Ovary (tissue), 9 donors: Measurements from ENCODE around the gene RHCE. TPM values are rescaled to one million over a fixed set of nuclear protein-coding genes. Genes with fewer than 3 reads are reported as not detected.

Experiments
- DNase-seq, 5 donors: peaks; one replicate each; pipeline ENCODE4 v3.0.0-alpha.2; 2019 to 2020
- H3K27ac ChIP-seq, 2 donors: fragments of 200-600 bp; one replicate each; pipeline versions ENCODE4 v1.5.1 to v1.8.0; 2019 to 2022
- H3K27me3 ChIP-seq: fragments of 200-600 bp; one replicate; pipeline ENCODE4 v1.8.0; 2022
- H3K36me3 ChIP-seq: fragments of 200-600 bp; sonication (generic); one replicate; pipeline ENCODE4 v1.5.1; 2019
- H3K4me1 ChIP-seq: one replicate; pipeline ENCODE4 v1.8.1; 2013; ENCODE audit warnings: mild to moderate bottlenecking, moderate library complexity; ENCODE audit not compliant: insufficient read depth
- H3K4me3 ChIP-seq: fragments of 200-600 bp; sonication (generic); one replicate; pipeline ENCODE4 v1.5.1; 2017
- H3K9me3 ChIP-seq, 2 donors: fragments of 200-600 bp in 1 of 2; sonication (generic) in 1 of 2; one replicate each; pipeline versions ENCODE4 v1.5.1 to v1.8.1; 2013 to 2019; ENCODE audit warnings: mild to moderate bottlenecking in 1 of 2, moderate library complexity in 1 of 2
- EP300 ChIP-seq: sonication (generic); formaldehyde crosslinking; IDR thresholded peaks from one replicate; pipeline ENCODE4 v1.6.1; 2017; ENCODE audit warnings: antibody characterized with exemption
- POLR2A ChIP-seq: fragments of 450-650 bp; IDR thresholded peaks from one replicate; pipeline ENCODE4 v1.6.1; 2017; ENCODE audit warnings: antibody characterized with exemption, mild to moderate bottlenecking, moderate library complexity
- WGBS, 3 donors: extraction: QIAGEN DNeasy Blood & Tissue Kit in 1 of 3; methylation state at CpG; one replicate each; pipeline versions ENCODE4 v1.1.5 to v1.1.7; 2013 to 2017; 5-methylcytosine and 5-hydroxymethylcytosine counted together
- intact Hi-C, 4 donors: fragments of 100-400 bp; cut with DNase I; formaldehyde crosslinking; loops; one replicate each; pipeline versions ENCODE4 v1.11.0 to v1.15.1; 2022 to 2023
- polyA plus RNA-seq, 2 donors: library from polyadenylated mRNA; stranded (reverse); fragments of 200-250 nt in 1 of 2; fragments of 350-450 nt in 1 of 2; fragmentation: Illumina TruSeq in 1 of 2; extraction: RNeasy Lipid Tissue Mini Kit (QIAGEN cat#74804) in 1 of 2; gene quantifications; one replicate each; pipeline ENCODE4 v1.2.3, GENCODE V29; 2013 to 2014
- total RNA-seq, 7 donors: library from RNA; depleted of rRNA in 2 of 7; stranded (reverse); fragments of >200 nt in 2 of 7; fragmentation: NEBNext Ultra II Directional in 3 of 7; extraction: Animal tissue kit (Norgen Biotek cat#: 25700) in 3 of 7; gene quantifications; one replicate each; pipeline versions ENCODE4 v1.1.0 to v1.2.4, GENCODE V29; 2016 to 2023
- TF ChIP-seq, protein P1 (sequence below), 3 donors: fragments of 450-650 bp in 2 of 3; fragments of 200-600 bp in 1 of 3; IDR thresholded peaks; one replicate each; pipeline versions ENCODE4 v1.5.1 to v1.8.0; 2016 to 2022; ENCODE audit warnings: antibody characterized with exemption in 3 of 3, mild to moderate bottlenecking in 1 of 3
- donor health status: DM: no; HTN: no; CAD: no; lungs with moderate emphysema.
- donor health status: DM: no; HTN: no; CAD: no.
- donor health status: Bipolar disorder and iron deficiency.
- donor health status: DM: yes; HTN: yes; CAD: no.
- donor health status: DM: no; HTN: no; CAD: no.
- donor health status: DM: yes; HTN: yes; CAD: no.

Gene RHCE
- total and polyA plus RNA-seq, 9 donors: 0.21 to 0.83 (median 0.53) TPM; not detected in 1

DNA sequence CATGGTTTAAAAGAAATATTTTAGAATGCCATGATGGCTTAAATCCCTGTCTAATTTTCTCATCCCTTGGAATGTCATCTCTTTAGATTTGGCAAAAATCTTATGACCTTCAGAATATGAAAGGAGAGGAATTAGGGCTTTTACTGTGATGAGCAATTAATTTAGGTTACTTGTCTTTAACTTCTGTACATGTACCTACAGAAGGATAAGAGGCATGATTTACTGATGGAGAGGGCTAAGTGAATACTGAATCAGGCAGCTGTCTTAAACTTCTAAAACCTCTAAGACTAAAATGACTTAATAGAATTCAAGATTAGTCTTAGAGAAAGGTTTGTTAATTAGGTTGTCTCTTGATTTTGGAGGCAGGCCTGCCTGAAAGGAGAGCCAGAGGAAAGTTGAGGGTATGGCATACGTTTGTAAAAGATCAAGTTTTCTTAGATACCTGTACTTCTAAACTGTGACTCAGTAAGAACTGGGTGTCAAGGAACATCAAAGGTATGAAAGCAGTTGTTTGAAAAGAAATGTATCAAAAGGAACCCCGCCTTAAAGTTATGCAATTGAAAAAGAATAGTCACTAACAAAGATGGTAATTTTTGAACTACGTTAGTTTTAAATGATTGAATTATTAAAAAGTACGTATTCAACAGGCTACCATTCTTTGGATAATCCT lies 22.5 kb upstream of the RHCE start:
- no peaks in the 10 kb centered on the region for H3K4me1 ChIP-seq
- intact Hi-C loops: no loop called here
- no peak for DNase-seq
- no peaks in the 10 kb centered on the region for H3K27me3 ChIP-seq
- 85 to 88% (median 87%) methylated on average over 4 of the region's 4 CpGs for WGBS, 3 donors
- no peaks in the 10 kb centered on the region for H3K9me3 ChIP-seq
- TF ChIP-seq EP300: no peak
- no peak for TF ChIP-seq POLR2A
- TF ChIP-seq, protein P1, sequence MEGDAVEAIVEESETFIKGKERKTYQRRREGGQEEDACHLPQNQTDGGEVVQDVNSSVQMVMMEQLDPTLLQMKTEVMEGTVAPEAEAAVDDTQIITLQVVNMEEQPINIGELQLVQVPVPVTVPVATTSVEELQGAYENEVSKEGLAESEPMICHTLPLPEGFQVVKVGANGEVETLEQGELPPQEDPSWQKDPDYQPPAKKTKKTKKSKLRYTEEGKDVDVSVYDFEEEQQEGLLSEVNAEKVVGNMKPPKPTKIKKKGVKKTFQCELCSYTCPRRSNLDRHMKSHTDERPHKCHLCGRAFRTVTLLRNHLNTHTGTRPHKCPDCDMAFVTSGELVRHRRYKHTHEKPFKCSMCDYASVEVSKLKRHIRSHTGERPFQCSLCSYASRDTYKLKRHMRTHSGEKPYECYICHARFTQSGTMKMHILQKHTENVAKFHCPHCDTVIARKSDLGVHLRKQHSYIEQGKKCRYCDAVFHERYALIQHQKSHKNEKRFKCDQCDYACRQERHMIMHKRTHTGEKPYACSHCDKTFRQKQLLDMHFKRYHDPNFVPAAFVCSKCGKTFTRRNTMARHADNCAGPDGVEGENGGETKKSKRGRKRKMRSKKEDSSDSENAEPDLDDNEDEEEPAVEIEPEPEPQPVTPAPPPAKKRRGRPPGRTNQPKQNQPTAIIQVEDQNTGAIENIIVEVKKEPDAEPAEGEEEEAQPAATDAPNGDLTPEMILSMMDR (IDR thresholded peaks at IDR 0.05): no peak
- H3K36me3 ChIP-seq: no peaks in the 10 kb centered on the region
- no peak overlapping the region for H3K27ac ChIP-seq
- H3K4me3 ChIP-seq: no peak overlapping the region

DNA sequence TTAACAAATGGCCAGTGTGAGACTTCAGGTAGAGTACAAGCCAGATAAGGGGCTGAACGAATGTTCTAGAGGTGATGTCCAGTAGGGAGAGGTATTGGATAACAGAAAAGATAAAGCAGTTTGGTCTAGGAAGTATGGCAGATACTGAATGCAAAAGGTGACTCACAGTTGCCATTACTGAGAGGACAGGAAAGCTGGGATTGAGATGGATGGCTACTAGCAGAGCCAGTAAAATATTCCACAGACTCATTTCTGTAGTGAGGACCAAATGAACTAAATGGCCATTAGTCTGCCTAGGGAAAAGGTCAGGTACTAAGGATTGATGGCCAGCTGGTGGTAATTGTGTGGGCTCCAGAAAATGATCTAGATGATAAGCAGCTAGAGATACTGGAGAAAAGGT lies 21.6 kb upstream of the RHCE start:
- no peak overlapping the region for H3K27ac ChIP-seq
- peaks cover 3% of the 10 kb centered on the region for H3K4me1 ChIP-seq
- 57 to 75% (median 75%) methylated on average over 1 of the region's 1 CpG for WGBS, 3 donors
- H3K9me3 ChIP-seq: no peaks in the 10 kb centered on the region
- no peak for TF ChIP-seq EP300
- TF ChIP-seq, protein P1 (IDR thresholded peaks at IDR 0.05): no peak
- TF ChIP-seq POLR2A: no peak
- no peak overlapping the region for H3K4me3 ChIP-seq
- intact Hi-C loops: no loop called here
- no peaks in the 10 kb centered on the region for H3K36me3 ChIP-seq
- H3K27me3 ChIP-seq: no peaks in the 10 kb centered on the region
- DNase-seq: no peak

DNA sequence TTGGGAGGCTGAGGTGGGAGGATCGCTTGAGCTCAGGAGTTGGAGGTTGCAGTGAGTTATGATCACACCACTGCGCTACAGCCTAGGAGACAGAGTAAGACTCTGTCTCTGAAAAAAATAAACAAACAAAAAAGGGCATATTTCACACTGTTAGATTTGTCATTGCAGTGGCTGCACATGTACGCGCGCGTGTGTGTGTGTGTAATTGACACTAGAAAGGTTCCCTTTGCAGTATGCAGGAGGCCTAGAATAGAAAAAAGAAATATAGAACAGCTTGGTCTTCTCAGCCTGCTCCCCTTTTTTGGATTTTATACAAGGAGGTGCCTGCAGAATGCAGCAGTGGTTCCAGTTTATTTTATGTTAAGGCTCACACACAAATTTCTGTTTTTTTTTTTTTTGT lies 18.7 kb upstream of the RHCE start:
- Histone ChIP-seq H3K27me3 (no peaks in the 10 kb centered on the region), H3K9me3 (no peaks in the 10 kb centered on the region), H3K27ac (no peak overlapping the region), H3K4me3 (no peak overlapping the region), H3K36me3 (no peaks in the 10 kb centered on the region), H3K4me1 (peaks cover 9% of the 10 kb centered on the region)
- TF ChIP-seq, protein P1 (IDR thresholded peaks at IDR 0.05): no peak
- TF ChIP-seq EP300: no peak
- no peak for TF ChIP-seq POLR2A
- DNase-seq: no peak
- intact Hi-C loops: no loop called here
- 95 to 98% (median 98%) methylated on average over 6 of the region's 6 CpGs for WGBS, 3 donors

DNA sequence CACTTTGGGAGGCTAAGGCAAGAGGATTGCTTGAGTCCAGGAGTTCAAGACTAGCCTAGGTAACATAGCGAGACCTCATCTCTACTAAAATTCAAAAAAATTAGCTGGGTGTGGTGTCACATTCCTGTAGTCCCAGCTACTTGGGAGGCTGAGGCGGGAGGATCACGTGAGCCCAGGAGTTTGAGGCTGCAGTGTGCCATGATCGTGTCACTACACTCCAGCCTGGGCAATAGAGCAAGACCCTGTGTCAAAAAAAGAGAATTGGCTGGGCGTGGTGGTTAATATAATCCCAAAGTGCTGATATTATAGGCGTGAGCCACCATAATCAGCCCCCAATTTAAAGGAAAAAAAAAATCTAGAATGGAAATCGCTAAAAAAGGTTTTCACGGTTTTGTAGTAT lies 17.0 kb upstream of the RHCE start:
- Histone ChIP-seq H3K36me3 (no peaks in the 10 kb centered on the region), H3K9me3 (no peaks in the 10 kb centered on the region), H3K27me3 (no peaks in the 10 kb centered on the region), H3K4me1 (peaks cover 10% of the 10 kb centered on the region), H3K27ac (no peak overlapping the region), H3K4me3 (no peak overlapping the region)
- TF ChIP-seq EP300: no peak
- intact Hi-C loops: no loop called here
- no peak for DNase-seq
- WGBS, 3 donors: 96 to 97% (median 96%) methylated on average over 8 of the region's 8 CpGs

DNA sequence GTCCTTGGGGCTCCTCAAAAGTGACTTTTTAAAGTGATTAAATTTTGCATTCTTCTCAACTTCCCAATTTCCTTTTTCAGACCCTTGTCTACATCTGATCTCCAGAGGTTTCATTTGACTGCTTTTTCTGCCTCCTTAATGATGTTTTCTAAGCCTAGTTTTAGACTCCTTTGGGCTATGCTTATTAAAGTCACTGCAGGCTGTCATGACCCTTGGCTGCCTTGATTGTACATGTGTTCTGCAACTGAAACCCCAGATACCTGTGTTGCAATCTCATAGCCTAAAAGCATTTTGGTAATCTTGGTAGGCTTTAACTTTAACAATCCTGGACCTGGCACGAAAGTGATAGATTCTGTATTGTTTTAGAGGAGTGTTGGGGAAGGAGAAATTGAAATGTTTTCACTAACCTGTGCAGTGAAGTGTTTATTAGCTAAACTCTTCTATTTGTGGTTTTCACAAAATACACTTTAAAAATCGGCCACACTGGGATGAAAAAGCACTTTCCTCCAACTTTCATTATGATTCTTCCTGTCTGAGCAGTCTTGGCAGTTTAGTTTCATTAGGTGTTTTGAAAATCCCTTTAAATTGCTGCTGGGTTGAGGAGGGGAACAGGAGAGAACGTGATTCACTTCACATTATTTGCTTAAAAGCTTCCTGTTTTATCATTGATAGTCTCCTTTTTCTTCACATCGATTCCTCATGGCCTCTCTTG lies 14.9 kb upstream of the RHCE start:
- intact Hi-C loops: no loop called here
- TF ChIP-seq EP300 (no peak), POLR2A (no peak)
- TF ChIP-seq, protein P1 (IDR thresholded peaks at IDR 0.05): no peak
- DNase-seq: peak in 1 of 5 donors; percentile 27
- Histone ChIP-seq H3K4me3 (no peak overlapping the region), H3K4me1 (peaks cover 10% of the 10 kb centered on the region), H3K36me3 (no peaks in the 10 kb centered on the region), H3K27me3 (no peaks in the 10 kb centered on the region), H3K27ac (peak overlapping the region in 1 of 2 donors; percentile 5), H3K9me3 (no peaks in the 10 kb centered on the region)
- 14 to 18% (median 17%) methylated on average over 4 of the region's 4 CpGs for WGBS, 3 donors
